HG03280 (cell line): ENCODE measurements around the gene CCDC85B.

ENCODE experiments used
- ATAC-seq: cut with Tn5 transposase; IDR thresholded peaks from one replicate; pipeline ENCODE4 v1.9.1; 2021; ENCODE audit warnings: mild to moderate bottlenecking, moderate library complexity; ENCODE audit not compliant: unreplicated experiment

CCDC85B gene

DNA sequence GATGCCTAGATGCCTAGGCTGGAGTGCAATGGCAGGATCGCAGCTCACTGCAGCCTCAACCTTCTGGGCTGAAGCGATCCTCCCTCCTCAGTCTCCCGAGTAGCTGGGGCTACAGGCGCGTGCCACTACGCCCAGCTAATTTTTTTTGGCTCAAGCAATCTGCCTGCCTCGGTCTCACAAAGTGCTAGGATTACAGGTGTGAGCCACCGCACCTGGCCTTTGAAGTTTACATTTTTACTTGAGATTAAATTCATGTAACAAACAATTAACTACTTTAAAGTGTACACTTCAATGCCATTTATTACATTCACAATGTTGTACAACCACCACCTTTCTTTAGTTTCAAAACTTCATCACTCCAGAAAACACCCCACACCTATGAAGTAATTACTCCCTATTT lies 13.2 kb downstream of the CCDC85B start:
- ATAC-seq: no peak

DNA sequence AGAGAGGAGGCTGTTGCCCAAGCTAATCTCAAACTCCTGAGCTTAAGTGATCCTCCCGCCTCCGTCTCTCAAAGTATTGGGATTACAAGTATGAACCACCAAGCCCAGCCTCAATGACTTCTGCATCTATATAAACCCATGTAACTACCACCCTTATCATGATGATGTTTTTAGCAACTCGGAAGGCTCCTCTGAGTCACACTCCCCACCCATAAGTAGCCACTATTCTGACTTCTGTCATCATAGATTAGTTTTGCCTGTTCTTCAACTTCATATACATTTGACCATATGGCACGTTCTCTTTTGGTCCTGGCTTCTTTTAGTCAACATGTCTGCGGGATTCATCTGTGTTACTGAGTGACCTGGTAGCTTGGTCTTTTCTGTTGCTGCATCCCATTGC lies 16.1 kb downstream of the CCDC85B start:
- no peak for ATAC-seq

DNA sequence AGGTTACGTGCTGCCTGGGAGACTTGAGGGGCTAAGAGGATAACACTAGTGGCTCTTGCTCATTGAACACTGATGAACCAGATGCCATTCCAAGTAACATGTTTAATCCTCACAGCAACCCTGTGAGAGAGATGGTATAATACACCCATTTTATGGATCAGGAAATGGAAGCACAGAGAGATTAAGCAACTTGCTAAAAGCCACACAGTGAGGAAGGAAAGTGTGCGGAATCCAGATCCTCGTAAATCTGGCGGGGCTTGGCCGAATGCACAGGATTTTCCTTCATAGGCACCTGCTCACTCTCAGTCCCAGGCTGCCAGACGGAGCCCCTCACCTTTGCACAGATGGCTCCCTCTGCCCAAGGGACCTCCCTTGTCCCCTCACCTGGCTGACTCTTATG lies 17.4 kb downstream of the CCDC85B start:
- ATAC-seq: no peak

DNA sequence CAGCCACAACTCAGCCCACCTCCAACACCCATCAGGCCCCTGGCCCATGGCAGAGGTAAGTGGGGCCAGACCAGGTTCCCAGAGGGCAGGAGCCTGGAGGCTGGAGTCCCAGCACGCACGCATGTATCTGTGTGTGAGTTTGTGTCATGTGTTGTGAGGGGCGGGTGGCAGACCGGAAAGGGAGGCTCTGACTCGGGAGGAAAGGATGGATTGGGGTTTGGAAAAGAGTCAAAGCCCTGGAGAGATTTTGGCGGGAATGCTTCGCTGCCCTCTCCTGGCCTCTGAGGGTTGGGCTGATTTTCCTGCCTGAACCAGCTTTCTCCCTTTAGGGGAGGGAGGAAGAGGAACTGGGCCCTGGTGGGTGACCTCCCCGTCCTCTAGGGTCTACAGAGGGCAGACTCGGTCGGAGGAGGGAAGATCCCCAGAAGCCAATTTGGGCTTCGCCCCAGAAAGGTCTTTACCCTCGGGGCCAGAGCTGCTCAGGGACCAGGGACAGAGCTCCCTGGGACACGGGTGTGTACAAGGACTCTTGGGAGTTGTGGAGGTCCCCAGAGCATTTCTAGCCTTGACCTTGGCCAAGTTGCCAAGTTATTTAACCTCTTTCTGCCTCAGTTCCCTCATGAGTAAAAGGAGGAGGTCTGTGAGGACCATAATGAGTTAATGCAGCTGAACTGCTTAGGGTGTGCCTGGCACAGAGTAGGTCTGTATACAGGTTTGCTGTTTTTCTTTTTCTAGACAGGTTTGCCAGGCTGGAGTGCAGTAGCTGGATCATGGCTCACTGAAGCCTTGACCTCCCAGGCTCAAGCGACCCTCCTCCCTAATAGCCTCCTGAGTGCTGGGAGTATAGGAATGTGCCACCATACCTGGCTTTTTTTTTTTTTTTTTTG lies 21.5 kb downstream of the CCDC85B start:
- ATAC-seq: no peak

DNA sequence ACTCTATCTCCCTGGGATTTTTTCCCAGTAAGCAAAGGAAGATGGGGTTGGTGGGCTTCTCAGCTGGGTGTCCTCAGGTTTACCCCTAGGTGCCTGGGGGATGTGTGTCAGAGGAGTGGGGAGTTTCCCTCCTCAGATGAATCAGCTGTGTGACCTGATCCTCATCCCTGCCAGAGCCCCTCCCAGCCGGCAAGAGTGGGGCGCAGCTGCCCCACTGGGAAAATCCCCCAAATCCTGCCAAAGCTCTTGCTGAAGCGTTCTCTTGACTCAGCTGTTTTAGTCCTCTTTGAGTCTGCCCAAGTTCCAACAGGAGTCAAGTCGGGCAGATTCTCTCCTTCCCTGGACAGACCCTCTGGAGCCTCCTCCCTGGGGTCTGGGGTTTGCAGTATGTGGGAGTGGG lies 22.4 kb downstream of the CCDC85B start:
- no peak for ATAC-seq

DNA sequence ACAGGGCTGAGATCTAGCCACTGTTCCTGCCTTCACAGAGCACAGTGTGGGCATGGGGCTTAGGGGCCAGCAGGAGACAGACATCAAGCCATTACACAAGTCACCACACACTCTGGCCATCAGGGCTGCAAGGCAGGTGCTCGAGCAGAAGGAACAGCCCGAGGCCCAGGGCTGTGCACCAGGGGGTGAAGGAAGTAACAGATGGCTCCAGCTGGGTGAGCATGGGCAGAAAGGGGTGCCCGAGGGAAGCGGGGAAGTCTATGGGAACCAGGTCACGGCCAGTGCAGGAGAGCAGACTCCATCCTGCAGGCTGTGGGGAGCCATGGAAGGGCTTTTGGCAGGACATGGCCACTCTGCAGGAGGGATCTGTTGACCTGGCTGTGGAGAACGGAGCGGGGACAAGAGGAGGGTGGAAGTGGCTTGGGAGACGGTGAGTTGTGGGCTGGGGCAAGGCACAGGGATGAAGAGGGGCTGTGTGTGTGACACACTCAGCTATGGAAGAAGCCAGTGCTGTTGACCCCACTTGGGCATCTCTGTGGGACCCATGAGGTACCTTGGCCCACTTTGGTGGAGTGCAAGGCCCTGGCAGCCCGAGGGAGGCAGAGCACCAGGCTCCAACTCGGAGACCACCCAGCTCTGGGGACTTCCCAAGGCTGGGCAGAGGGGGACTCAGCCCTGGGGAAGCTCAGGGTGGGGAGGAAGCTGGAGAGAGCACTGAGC lies 24.8 kb downstream of the CCDC85B start:
- ATAC-seq: no peak

DNA sequence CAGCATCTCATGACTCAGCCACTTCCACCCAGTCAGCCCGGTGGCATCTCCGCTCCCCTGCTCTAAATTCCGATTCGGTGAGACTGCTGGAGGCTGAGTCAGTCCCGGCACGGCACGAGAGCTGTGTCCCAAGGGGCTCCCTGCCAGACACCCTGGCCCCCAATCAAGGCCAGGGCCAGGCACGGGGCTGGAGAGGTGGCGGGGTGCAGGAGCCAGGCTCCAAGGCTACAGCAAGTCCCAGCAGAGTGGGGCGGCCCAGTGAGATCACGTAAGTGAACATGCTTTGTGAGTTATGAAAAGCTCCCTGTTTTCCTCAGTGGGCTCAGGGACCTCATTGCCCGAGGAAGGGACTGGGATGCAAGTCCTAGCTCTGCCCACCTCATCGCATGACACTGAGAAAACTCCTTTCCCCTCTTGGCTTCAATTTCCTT lies 25.4 kb downstream of the CCDC85B start:
- ATAC-seq: no peak

DNA sequence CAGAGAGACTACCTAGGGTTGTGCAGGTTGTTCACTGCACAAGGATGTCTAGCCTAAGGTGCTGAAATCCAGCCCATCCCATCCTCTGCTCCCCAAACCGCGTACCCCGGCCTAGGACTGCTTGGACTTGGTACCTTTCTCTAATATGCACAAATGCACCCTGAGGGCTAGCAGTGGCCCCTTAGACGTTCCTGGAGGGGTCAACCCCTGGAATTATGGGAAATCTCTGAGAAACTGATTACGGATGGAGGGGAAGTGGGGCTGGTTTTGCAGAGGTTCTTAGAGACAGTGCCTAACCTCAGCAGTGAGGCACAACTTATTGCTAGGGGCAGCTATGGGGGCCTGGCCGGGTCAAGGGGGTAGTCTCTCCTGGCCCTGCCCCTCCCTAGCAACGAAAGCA lies 25.9 kb downstream of the CCDC85B start:
- no peak for ATAC-seq

DNA sequence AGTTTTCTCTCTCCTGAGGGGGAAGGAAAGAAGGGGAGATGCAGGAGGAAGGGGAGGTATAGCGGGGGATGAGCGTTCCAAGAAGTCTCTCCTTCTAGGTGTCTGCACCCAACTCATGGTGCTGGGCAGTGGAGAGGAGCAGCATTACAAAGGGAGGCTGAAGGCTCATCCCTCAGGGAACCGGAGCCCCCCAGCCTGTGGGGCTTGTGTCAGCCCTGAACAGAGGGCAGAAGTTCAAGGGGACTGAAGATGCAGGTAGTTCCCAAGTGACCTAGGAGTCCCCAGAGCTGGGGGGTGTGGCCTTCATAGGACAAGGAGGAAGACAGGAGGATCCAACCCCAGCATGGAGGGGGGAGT lies 26.6 kb downstream of the CCDC85B start:
- no peak for ATAC-seq

DNA sequence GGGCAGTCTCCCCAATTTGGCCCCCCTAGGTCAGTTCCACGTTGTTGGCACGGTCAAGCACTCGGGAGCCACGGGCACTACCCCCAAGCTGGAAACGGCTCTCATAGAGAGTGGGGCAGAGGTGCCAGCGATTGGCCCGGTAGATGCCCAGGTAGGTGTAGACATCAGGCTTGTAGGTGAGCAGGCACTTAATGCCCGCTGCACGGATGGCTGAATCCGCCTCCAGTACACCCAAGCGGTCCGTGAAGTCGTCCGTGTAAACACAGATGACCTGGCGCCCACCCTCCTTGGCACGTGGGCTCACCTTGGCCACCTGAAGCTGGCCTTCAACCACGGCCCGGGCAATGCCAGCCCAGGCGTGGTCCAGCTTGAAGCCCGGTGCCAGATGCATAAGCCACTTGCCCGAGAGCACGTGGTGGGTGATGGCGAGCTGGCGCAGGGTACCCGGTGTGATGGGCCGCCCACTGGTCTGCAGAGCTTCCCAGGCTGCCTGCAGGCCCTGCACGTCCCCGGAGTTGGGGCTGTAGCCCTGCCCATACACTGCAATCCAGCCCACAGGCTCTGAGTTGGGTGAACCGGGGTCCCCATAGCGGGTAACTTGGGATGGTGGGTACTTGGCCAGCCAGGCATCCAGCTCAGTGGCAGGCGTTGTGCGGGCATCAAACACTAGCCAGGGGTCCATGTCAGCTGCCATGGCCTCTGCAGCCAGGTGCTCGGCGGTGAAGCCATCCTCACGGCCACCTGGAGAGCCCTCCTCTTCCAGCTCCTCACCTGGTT lies 27.1 kb downstream of the CCDC85B start:
- ATAC-seq: no peak

DNA sequence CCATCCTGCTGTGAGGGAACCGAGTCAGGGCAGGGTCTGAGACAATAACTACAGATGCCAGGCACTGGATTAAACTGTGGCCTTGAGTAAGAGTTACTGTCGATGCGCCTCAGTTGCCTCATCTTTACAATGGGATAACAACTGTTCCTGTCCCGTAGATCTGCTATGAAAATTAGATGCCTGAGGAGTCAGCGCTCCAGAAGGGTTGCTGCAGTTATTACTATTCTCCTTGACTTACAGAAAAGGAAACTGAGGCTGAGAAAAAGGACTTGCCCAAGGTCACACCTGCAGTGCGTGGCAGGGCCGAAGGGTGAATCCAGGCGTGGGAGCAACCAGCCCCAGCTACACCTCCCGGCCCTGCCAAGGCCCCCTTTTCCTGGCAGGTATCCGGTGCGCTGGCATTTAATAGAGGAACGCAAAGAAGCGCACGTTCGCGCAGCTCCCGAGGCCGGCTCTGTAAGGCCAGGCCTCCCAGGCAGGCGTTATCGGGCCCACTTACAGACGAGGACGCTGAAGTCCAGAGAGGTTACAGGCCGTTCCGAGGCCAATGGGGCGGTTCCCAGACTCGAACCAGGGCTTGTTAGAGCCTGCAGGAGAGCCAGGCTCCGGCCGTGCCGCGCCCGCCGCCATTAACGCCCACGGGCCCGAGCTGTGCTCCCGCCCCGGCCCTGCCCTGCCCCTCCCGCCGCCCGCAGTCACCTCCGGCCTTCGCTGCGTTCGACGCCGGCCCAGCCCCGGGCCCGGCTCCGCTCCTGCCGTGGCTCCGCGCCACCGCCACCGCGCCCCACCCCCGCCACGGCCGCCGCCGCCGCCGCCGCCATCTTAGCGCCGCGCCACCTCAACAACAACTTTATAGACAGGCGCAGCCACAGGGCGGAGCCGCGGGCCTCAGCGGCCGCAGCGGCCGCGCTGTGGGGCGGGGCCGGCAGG lies 28.0 kb downstream of the CCDC85B start, which contains the start of gene C11orf68:
C11orf68 (minus strand) TSS at position 852 of the 930 bp plus-strand sequence; CDS start at position 821, 31 bp downstream.
- peak; percentile 49 for ATAC-seq

DNA sequence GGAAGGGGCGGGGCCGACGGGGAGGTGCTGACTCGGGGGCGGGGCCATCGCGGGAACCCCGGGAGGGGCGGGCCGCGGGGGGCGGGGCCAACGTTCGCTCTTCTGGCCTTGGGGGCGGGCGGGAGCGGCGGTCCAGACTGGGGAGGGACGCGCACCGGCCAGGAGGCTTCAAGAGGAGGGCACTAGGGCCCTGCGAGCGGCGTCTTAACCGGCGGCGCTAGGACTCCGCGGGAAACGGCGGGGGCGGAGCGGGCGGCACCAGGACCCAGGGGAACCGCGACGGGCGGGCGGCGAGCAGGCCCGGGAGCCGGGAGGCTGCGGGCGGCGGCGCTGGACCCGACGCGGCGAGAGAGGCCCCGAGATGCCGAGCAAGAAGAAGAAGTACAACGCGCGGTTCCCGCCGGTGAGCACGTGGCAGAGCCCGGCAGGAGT lies 28.7 kb downstream of the CCDC85B start, which contains the start of gene DRAP1:
DRAP1 (plus strand) TSS at position 286 of the 432 bp plus-strand sequence; CDS start at position 362, 76 bp downstream.
- ATAC-seq: peak; percentile 80

DNA sequence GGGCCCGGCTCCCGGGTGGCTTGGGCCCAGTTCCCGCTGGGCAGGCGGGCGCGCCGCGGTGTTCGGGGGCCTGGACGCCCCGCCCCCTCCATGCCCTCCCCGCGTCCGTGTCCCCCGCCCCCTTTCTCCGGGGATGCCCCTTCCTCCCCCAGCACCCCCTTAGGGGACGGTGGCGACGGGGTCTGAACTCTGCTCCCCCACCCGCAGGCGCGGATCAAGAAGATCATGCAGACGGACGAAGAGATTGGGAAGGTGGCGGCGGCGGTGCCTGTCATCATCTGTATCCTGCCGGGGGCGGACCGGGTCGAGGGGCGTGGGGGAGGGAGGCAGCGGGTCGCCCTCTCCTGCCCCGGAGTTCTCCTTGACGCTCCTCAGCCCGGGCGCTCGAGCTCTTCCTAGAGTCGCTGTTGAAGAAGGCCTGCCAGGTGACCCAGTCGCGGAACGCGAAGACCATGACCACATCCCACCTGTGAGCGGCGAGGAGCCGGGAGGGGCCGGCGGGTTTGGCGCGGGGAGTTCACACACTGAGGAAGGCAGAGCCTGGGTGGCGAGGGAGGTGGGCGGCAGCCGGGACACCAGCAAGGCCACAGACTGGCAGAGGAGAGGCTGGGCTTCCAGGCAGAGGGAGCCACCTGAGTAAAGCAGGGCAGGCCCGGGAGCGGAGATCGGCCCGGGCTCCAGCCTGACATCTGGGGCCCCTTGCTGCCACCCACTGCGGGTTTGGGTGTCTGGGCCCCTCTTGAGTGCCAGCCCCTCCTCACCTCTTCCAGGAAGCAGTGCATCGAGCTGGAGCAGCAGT lies 29.3 kb downstream of the CCDC85B start:
- peak; percentile 40 for ATAC-seq

DNA sequence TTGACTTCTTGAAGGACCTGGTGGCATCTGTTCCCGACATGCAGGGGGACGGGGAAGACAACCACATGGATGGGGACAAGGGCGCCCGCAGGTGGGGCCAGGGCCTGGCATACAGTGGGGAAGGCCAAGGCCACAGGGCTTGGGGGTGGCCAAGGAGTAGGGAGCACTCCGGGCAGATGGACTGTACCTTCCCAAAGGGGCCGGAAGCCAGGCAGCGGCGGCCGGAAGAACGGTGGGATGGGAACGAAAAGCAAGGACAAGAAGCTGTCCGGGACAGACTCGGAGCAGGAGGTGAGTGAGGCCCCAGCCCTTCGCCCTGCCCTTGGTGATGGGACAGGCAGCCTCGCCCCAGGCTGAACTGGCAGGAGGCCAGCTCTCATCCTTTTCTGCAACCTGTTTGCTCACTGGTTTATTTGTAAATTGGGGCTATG lies 29.9 kb downstream of the CCDC85B start:
- no peak for ATAC-seq

DNA sequence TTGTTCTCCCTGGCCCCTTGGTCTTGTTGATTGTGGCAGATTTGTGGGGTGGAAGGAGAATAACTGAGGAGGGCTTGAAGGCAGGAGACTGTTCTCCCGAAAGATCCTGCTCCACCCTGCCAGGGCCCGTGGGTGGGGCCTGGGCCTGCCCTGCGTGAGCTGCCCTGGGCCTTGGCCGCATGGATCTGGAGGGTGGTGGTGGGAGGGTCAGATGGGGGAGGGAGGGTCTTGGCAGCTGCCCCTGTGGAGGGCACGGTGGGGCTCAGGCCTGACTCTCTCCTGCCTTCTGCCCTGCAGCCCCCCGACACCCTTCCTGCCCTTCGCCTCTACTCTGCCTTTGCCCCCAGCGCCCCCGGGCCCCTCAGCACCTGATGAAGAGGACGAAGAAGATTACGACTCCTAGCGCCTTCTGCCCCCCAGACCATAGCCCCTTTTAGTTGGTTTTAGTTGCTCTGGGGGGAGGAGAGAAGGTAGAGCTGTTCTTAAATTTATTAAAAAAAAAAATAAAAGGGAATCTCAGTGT lies 30.6 kb downstream of the CCDC85B start:
- ATAC-seq: no peak

DNA sequence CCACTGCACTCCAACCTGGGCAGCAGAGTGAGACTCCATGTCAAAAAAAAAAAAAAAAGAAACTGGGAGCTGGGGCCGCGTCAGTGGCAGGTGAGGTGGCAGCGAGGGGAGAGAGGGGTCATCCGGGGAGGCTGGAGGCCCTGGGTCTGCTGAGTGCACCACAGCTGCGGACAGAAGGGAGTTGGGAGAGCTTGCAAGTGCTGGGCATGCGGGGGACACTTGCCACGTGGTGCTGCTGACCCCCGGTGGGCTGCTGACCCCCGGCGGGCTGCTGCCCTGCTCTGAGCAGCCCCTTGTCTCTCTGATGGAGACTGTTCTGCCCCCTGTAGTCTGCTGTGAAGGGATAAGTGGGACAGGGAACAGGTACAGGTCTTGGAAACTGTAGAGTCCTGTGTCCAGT lies 31.4 kb downstream of the CCDC85B start:
- ATAC-seq: no peak

DNA sequence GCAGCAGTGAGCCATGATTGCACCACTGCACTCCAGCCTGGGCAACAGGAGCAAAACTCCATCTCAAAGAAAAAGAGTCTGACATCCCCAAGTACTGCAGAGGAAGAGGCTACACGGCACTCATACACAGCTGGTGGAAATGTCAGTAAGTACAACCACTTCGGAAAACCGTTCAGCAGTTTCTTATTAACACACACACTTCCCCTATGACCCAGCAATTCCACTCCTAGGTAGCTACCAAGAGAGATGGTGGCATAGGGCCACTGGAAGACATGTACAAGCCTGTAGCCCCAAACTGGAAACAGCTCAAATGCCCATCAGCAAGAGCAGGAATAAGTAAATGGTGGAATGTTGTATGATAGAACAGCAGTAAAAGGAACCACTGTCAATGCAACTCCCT lies 32.1 kb downstream of the CCDC85B start:
- no peak for ATAC-seq

DNA sequence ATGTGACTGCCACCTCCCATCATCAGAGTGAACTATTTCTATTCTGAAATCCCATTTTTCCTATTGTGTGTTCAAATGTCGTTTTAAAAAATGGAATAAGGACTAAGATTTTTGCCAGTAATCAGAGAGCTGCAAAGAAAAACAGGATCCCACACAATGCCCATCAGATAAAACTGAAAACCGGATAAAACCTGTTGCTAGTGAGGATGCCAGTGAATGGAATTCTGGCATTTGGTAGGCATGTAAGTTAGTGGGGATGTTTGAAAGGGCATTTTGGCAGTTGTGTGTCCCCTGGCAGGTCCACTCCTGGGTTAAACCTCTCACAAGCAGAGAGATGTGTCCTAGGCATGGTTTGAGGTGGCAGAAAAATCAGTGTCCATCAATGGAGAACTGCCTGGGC lies 34.9 kb downstream of the CCDC85B start:
- no peak for ATAC-seq

DNA sequence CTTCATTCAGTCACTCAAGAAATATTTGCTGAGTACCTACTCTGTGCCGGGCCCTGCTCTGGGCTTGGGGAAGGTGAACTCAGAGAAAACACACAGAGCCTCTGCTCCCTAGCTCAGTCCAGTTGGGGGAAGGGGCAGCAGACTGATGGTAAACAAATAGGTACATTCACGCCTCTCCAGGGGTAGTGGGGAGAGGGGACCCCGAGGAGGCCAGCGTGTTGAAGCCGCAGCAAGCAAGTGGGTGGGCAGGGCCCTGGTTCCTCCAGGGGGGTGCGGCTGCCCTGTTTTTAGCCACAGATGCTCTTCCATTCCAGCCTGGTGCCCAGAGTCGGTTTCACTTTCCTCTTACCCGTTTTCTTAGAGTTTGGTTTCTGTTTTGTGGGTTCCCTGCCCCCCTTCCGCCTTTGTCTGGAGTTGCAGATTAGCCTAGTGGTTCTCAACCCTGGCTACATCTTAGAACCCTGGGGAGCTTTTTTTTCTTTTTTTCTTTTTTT lies 37.5 kb downstream of the CCDC85B start:
- peak; percentile 78 for ATAC-seq
